ENCODE results near the gene EPHA10.
"Not testable (repeated sequence)": the region's sequence is repeated elsewhere in the genome, so short reads cannot be mapped to it uniquely, and the experiment has no call there.

EPHA10 gene

GRCh38 chr1:37771440-37771839 is 6.5 kb upstream of the EPHA10 start:
- not testable (repeated sequence) for DNase-seq (ENCODE audit: low read depth)

GRCh38 chr1:37767488-37767887 is 2.6 kb upstream of the EPHA10 start:
- DNase-seq (ENCODE audit: low read depth): no peak

- DNase-seq (ENCODE audit: low read depth): no peak
These were observed 1.2 kb upstream of the EPHA10 start for GRCh38 chr1:37765916-37766664.

- DNase-seq (ENCODE audit: low read depth): no peak
These were observed 500 bp downstream of the EPHA10 start for GRCh38 chr1:37764414-37764825.

- DNase-seq (ENCODE audit: low read depth): no peak
These were observed 1.0 kb downstream of the EPHA10 start for GRCh38 chr1:37763791-37764413.

- DNase-seq (ENCODE audit: low read depth): no peak
These were observed 2.4 kb downstream of the EPHA10 start for GRCh38 chr1:37762516-37762915.

GRCh38 chr1:37761416-37762095 is 3.4 kb downstream of the EPHA10 start:
- no peak for DNase-seq (ENCODE audit: low read depth)

GRCh38 chr1:37759451-37759850 is 5.5 kb downstream of the EPHA10 start:
- no peak for DNase-seq (ENCODE audit: low read depth)

- DNase-seq (ENCODE audit: low read depth): peak; percentile 3
These were observed 8.9 kb downstream of the EPHA10 start for GRCh38 chr1:37755951-37756560.

GRCh38 chr1:37755290-37755689 is 9.6 kb downstream of the EPHA10 start:
- no peak for DNase-seq (ENCODE audit: low read depth)

GRCh38 chr1:37753473-37754321 is 11.2 kb downstream of the EPHA10 start:
- no peak for DNase-seq (ENCODE audit: low read depth)

GRCh38 chr1:37752583-37753471 is 12.1 kb downstream of the EPHA10 start:
- no peak for DNase-seq (ENCODE audit: low read depth)

- no peak for DNase-seq (ENCODE audit: low read depth)
These were observed 12.7 kb downstream of the EPHA10 start for GRCh38 chr1:37752213-37752582.

GRCh38 chr1:37748565-37748964 is 16.4 kb downstream of the EPHA10 start:
- DNase-seq (ENCODE audit: low read depth): no peak

- DNase-seq (ENCODE audit: low read depth): no peak
These were observed 18.1 kb downstream of the EPHA10 start for GRCh38 chr1:37746806-37747205.

GRCh38 chr1:37741662-37742061 is 23.3 kb downstream of the EPHA10 start:
- no peak for DNase-seq (ENCODE audit: low read depth)

- DNase-seq (ENCODE audit: low read depth): no peak
These were observed 23.8 kb downstream of the EPHA10 start for GRCh38 chr1:37741130-37741529.

- DNase-seq (ENCODE audit: low read depth): no peak
These were observed 25.7 kb downstream of the EPHA10 start for GRCh38 chr1:37739222-37739621.

- not testable (repeated sequence) for DNase-seq (ENCODE audit: low read depth)
These were observed 26.3 kb downstream of the EPHA10 start for GRCh38 chr1:37738619-37739018.

- DNase-seq (ENCODE audit: low read depth): not testable (repeated sequence)
These were observed 26.9 kb downstream of the EPHA10 start for GRCh38 chr1:37737975-37738374.
